ENCODE results near the gene DNAH2. TPM values are rescaled to one million over a fixed set of nuclear protein-coding genes. Genes with fewer than 3 reads are reported as not detected.
A peak's percentile ranks its signal among the peaks of the same experiment; 100 is the strongest.

The DNAH2 gene
- total and polyA plus RNA-seq, 2 of the 13 experiments (the other 11 are each of a cell fraction or from before 2014, with no cell fraction given) = not detected

DNA sequence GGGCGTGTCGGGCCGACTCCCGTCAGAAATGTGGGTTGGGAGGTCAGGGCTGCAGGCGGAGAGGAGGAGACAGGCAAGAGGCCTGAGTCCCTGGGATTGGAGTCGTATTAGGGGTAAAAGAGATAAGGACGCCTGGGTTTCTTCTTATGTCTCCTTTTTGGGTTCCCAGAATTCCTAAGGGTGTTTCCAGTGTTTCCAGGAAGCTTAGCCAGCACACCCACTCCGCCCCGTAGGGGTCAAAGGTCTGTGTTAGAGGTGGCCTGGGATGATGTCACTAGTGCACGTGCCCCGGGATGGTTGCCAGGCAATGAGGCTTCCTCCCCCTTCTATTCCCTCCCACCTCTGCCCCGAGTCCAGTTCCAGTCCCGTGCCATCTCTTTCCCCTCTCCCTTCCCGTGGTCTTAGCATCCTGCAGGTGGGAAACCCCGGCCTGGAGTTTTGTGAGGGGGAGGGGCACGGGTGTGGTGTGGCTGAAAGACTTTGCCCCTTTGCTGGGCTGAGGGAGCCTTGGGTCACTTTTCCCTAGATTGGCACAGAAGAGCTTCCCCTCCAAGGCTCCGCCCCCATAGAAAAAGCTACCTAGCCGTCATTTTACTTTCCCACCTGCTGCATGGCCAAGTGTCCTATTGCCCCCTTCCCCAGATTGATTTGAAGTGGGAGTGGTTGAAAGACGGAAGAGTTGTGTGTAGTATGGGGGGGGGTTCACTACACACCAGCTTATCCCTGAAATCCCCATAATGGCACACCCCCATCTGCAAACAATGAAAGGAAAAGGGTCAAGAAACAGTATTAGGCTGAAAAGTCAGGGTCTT lies 119.3 kb downstream of the DNAH2 start (continued):
- TF ChIP-seq TBX2 (CRISPR knock-in tag; IDR thresholded peaks at IDR 0.05; ENCODE audit: borderline replicate concordance) = peak; percentile 93
- TF ChIP-seq GABPA (IDR thresholded peaks at IDR 0.05; ENCODE audit: low read depth, low read length) = peak; percentile 34; the same call in 1 of the 2 replicates
- TF ChIP-seq GABPA (CRISPR knock-in tag; IDR thresholded peaks at IDR 0.05; ENCODE audit: low read depth) = peak; percentile 81
- no peak for TF ChIP-seq ZNF264 (CRISPR knock-in tag; IDR thresholded peaks at IDR 0.05)
- TF ChIP-seq ZNF567 (CRISPR knock-in tag; IDR thresholded peaks at IDR 0.05; ENCODE audit: borderline replicate concordance) = no peak
- peak; percentile 90 for TF ChIP-seq ZMYM3 (CRISPR knock-in tag; IDR thresholded peaks at IDR 0.05)
- peak; percentile 81 for TF ChIP-seq ETV5 (CRISPR knock-in tag; IDR thresholded peaks at IDR 0.05; ENCODE audit: borderline replicate concordance)
- TF ChIP-seq SP2 (CRISPR knock-in tag; IDR thresholded peaks at IDR 0.05) = peak; percentile 55; the same call in 1 of the 2 replicates
- TF ChIP-seq SUZ12 (IDR thresholded peaks at IDR 0.05; ENCODE audit: low read depth, low read length) = no peak
- TF ChIP-seq, protein P1, sequence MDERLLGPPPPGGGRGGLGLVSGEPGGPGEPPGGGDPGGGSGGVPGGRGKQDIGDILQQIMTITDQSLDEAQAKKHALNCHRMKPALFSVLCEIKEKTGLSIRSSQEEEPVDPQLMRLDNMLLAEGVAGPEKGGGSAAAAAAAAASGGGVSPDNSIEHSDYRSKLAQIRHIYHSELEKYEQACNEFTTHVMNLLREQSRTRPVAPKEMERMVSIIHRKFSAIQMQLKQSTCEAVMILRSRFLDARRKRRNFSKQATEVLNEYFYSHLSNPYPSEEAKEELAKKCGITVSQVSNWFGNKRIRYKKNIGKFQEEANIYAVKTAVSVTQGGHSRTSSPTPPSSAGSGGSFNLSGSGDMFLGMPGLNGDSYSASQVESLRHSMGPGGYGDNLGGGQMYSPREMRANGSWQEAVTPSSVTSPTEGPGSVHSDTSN (CRISPR knock-in tag; IDR thresholded peaks at IDR 0.05) = 0 out of 2 replicates have a peak, but pooled peaks have one; percentile 36
- no peak for TF ChIP-seq TBP (CRISPR knock-in tag; IDR thresholded peaks at IDR 0.05)
- TF ChIP-seq SMAD3 (CRISPR knock-in tag; IDR thresholded peaks at IDR 0.05) = peak; percentile 98
- TF ChIP-seq PTBP1 (IDR thresholded peaks at IDR 0.05; ENCODE audit: low read depth, low read length, poor library complexity, severe bottlenecking) = peak; percentile 75
- TF ChIP-seq PRPF4 (IDR thresholded peaks at IDR 0.05; ENCODE audit: low read depth, low read length, poor library complexity, severe bottlenecking) = peak; percentile 97
- peak; percentile 47; the same call in 1 of the 2 replicates for TF ChIP-seq REL (CRISPR knock-in tag; conservative IDR thresholded peaks at IDR 0.05)
- no peak for TF ChIP-seq SYNCRIP (IDR thresholded peaks at IDR 0.05; ENCODE audit: insufficient read depth, low read depth, low read length)
- TF ChIP-seq, protein P2, sequence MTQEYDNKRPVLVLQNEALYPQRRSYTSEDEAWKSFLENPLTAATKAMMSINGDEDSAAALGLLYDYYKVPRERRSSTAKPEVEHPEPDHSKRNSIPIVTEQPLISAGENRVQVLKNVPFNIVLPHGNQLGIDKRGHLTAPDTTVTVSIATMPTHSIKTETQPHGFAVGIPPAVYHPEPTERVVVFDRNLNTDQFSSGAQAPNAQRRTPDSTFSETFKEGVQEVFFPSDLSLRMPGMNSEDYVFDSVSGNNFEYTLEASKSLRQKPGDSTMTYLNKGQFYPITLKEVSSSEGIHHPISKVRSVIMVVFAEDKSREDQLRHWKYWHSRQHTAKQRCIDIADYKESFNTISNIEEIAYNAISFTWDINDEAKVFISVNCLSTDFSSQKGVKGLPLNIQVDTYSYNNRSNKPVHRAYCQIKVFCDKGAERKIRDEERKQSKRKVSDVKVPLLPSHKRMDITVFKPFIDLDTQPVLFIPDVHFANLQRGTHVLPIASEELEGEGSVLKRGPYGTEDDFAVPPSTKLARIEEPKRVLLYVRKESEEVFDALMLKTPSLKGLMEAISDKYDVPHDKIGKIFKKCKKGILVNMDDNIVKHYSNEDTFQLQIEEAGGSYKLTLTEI (CRISPR knock-in tag; conservative IDR thresholded peaks at IDR 0.05) = no peak
- peak; percentile 95 for TF ChIP-seq JUN (CRISPR knock-in tag; IDR thresholded peaks at IDR 0.05)
- no peak for TF ChIP-seq FOSL1 (CRISPR knock-in tag; IDR thresholded peaks at IDR 0.05; ENCODE audit: borderline replicate concordance)
- TF ChIP-seq, protein P3, sequence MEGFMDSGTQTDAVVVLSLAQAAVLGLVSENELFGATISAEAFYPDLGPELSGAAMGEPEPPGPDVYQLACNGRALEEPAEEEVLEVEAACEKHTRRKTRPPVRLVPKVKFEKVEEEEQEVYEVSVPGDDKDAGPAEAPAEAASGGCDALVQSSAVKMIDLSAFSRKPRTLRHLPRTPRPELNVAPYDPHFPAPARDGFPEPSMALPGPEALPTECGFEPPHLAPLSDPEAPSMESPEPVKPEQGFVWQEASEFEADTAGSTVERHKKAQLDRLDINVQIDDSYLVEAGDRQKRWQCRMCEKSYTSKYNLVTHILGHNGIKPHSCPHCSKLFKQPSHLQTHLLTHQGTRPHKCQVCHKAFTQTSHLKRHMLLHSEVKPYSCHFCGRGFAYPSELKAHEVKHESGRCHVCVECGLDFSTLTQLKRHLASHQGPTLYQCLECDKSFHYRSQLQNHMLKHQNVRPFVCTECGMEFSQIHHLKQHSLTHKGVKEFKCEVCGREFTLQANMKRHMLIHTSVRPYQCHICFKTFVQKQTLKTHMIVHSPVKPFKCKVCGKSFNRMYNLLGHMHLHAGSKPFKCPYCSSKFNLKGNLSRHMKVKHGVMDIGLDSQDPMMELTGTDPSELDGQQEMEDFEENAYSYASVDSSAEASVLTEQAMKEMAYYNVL (CRISPR knock-in tag; IDR thresholded peaks at IDR 0.05; ENCODE audit: borderline replicate concordance) = peak; percentile 86; the same call in 1 of the 2 replicates
- TF ChIP-seq, protein P4, sequence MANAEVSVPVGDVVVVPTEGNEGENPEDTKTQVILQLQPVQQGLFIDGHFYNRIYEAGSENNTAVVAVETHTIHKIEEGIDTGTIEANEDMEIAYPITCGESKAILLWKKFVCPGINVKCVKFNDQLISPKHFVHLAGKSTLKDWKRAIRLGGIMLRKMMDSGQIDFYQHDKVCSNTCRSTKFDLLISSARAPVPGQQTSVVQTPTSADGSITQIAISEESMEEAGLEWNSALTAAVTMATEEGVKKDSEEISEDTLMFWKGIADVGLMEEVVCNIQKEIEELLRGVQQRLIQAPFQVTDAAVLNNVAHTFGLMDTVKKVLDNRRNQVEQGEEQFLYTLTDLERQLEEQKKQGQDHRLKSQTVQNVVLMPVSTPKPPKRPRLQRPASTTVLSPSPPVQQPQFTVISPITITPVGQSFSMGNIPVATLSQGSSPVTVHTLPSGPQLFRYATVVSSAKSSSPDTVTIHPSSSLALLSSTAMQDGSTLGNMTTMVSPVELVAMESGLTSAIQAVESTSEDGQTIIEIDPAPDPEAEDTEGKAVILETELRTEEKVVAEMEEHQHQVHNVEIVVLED (CRISPR knock-in tag; IDR thresholded peaks at IDR 0.05; ENCODE audit: borderline replicate concordance) = peak; percentile 69; the same call in 1 of the 2 replicates
